H7 (cell line): Measurements from ENCODE around the gene KIAA0825. TPM values are rescaled to one million over a fixed set of nuclear protein-coding genes. Genes with fewer than 3 reads are reported as not detected.

ENCODE experiments used
- DNase-seq: peaks from one replicate; pipeline ENCODE4 v3.0.0; 2012
- H3K27me3 ChIP-seq: 2 replicates; pipeline ENCODE4 v1.6.0; 2011; ENCODE audit warnings: mild to moderate bottlenecking, low read length; ENCODE audit not compliant: control insufficient read depth, insufficient read depth
- H3K36me3 ChIP-seq: replicated peaks from 2 replicates; pipeline ENCODE4 v1.5.1; 2011; ENCODE audit warnings: low read length; ENCODE audit not compliant: control insufficient read depth, insufficient read depth
- H3K4me3 ChIP-seq: 2 replicates; pipeline ENCODE4 v1.5.1; 2011; ENCODE audit warnings: low read depth, mild to moderate bottlenecking, control low read depth, low read length, moderate library complexity; ENCODE audit not compliant: insufficient read depth
- total RNA-seq: library from RNA; depleted of rRNA; stranded (reverse); fragments of >200 nt; shearing (Covaris generic); gene quantifications from 2 replicates; pipeline ENCODE4 v1.2.3, GENCODE V29; 2014

The KIAA0825 gene
- total RNA-seq, 1 experiment from 2014 or later: 1.5 TPM

DNA sequence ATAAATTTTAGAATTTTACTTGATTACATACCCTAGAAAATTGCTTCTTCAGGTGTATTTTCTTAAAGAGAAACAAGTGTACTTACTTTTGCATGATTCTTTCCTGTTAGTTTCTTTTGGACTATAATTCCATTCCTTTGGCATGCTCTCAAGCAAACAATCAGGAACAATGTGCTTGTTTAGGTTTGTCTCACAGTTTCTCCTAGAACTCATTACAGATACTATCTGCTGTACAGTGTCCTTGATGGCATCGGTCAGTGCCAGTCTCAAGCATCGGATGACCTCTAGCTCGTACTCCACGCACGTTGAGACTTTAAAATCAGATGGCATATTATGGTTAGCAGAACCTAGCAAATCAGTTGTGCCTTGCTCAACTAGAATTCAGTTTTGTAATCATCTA lies 214.9 kb downstream of the KIAA0825 start:
- no peak overlapping the region for H3K4me3 ChIP-seq
- no peaks in the 10 kb centered on the region for H3K27me3 ChIP-seq
- no peak for DNase-seq
- no peaks in the 10 kb centered on the region for H3K36me3 ChIP-seq

DNA sequence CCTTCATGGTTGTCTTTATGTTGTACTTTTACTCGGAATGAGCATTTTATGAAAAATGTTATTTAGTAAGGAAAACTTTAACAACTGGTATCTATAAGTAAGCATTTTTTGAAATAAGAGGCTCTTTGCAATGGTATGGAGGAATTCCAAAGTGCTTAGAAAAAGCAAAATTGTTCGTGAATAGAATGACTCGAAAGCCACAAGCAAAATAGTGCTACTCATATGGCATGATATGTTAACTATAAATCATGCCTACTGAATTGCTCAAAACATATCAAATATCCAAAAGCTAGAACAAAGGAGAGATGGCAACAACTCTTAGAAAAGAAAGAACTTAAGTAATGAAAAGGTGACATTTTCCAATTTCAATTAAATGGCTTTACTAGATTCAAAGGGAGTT lies 216.3 kb downstream of the KIAA0825 start:
- Histone ChIP-seq H3K27me3 (no peaks in the 10 kb centered on the region), H3K36me3 (no peaks in the 10 kb centered on the region), H3K4me3 (no peak overlapping the region)
- no peak for DNase-seq

DNA sequence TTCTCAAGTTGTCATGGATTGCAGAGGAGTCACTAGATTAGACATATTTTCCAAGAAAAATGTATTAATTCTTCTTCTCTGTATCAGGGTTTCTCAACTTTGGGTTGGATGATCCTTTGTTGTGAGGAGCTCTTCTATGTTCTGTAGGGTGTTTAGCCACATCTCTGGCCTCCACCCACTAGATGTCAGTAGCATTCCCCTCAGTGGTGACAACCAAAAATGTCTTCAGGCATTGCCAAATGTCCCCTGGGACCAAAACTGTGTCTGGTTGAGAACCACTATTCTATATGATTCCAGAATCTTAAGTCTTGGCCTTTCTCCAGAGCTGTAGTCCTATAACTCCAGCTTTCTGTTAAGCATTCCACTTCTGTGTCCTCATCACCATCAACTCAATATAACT lies 220.9 kb downstream of the KIAA0825 start:
- no peaks in the 10 kb centered on the region for H3K36me3 ChIP-seq

DNA sequence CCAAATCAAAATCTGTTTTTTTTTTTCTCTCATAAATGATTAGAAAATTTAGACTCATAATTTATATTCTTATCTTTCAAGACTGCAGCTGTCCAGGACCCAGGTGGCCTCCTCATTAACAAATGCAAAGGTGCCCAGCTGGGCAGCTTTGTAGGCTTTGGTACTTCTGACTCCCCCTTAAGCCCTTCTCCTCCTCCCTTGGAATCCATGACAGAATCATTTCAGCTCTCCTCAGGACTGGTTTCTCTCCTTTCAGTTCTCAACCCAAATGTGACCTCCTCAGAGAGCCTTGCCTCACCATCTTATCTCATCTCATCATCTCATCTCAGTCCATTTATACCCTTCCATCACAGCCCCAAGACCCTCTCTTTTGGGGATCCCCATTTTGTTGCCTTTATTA lies 221.7 kb downstream of the KIAA0825 start:
- H3K27me3 ChIP-seq: no peaks in the 10 kb centered on the region
- H3K4me3 ChIP-seq: no peak overlapping the region
- no peak for DNase-seq
- no peaks in the 10 kb centered on the region for H3K36me3 ChIP-seq

More for the DNA sequence above, 220.9 kb downstream of the KIAA0825 start:
- Histone ChIP-seq H3K27me3 (no peaks in the 10 kb centered on the region), H3K4me3 (no peak overlapping the region)
- no peak for DNase-seq

DNA sequence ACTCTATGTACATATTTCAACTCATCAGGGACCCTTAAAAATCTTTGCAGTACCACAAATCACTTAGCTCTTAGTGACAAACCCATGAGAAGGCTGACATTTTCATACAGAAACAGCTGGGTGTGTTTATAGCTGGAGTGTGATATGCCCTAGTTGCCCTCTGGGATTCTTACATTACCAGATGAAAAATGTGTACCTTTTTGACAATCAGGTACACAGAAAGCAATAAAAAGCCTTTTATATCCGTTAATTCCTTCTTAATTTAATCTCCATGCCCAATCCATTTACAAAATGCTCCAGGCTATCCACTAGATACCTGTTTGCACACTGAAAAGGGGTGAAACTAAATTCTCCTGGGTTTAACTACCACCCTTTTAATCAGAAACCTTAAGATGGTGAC lies 222.9 kb downstream of the KIAA0825 start:
- H3K27me3 ChIP-seq: no peaks in the 10 kb centered on the region
- H3K4me3 ChIP-seq: no peak overlapping the region
- H3K36me3 ChIP-seq: no peaks in the 10 kb centered on the region
- no peak for DNase-seq

DNA sequence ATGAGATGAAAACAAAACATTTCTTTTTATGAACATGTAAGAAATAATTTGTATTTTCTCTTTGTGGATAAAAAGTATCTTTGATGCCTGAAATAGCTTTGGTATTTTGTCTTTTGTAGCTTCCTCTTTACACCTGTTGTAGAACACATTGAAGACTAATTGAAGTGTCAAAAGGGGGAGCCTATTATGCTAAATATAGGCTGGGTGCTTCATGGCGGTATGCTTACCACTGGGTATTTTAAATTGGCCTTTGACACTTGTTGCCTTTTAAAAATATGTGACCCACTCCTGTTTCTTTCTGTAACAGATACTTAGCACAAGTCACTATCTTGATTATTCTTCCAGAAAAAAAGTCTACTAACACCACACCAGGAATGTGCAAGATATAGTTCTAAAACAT lies 226.4 kb downstream of the KIAA0825 start:
- Histone ChIP-seq H3K27me3 (no peaks in the 10 kb centered on the region), H3K36me3 (no peaks in the 10 kb centered on the region), H3K4me3 (no peak overlapping the region)
- DNase-seq: no peak

DNA sequence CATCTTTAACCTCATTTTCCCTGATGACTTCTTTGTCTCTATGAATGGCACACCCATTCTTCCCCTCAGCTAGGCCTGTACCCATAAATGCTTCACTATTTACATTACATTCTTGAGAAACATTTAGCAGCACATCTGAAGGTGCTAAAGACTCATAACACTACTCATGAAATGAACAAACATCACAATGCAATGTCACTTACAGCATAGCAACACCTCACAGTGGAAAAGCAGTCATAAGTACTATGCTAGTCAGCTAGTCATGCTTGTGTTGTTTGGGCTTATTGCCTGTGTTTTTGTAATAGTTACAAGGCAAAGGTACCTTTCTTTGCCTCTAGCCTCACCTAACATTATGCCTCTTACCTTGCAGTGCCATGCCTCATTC lies 228.9 kb downstream of the KIAA0825 start:
- H3K36me3 ChIP-seq: no peaks in the 10 kb centered on the region
- DNase-seq: no peak
- no peak overlapping the region for H3K4me3 ChIP-seq
- H3K27me3 ChIP-seq: no peaks in the 10 kb centered on the region

DNA sequence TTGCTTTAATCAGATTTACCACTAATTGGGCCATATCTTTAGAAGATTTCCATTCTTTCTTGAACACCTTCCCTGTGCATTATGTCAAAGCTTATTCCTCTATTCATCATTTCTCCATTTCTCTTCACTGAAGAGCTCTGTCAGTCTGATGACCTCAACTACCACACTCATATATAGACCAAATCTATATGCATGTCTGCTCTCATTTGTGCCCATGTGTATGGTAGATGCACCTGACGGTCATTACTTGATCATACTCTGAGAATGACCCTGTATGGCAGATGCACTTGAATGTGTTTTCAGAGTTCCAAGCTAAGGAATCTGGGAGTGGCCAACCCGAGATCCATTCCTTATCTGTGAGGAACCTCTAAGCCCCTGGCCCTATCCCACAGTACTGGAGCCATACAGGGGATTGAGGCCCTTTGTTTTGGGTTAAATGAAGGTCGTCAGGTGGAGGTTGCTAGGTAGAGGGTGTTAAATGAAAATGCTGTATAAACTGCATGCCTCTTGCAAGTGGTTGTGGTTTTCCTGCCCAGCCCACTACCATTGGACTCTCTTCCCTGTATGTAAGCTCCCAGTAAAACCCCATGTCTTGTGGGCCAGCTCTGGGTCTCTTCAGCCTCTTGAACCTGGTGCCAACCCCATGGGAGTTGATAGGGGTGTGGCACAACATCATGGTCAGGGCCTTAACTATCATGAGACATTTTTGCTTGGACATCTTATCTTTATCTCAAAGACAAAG lies 229.5 kb downstream of the KIAA0825 start:
- no peak for DNase-seq

DNA sequence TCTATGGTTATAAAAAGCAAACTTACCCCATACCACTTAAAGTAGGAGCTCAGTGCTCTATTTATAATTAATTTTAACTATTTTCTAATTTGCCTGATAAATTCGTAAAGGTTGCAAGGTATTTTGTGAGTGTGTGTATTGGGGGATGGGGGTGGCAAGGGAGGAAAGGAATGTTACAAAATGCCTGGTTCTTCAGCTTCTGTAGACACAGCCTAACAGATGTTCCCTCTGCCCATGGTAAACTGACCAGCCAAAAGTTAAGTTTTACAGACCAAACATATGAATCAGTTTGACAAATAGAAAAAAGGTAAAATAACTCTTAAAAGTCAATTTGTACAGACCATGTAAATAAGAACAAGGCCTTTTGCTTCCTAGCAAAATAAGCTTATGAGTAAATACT lies 232.6 kb downstream of the KIAA0825 start:
- DNase-seq: no peak
- no peak overlapping the region for H3K4me3 ChIP-seq
- H3K36me3 ChIP-seq: no peaks in the 10 kb centered on the region
- no peaks in the 10 kb centered on the region for H3K27me3 ChIP-seq

More for the DNA sequence above, 229.5 kb downstream of the KIAA0825 start:
- Histone ChIP-seq H3K36me3 (no peaks in the 10 kb centered on the region), H3K27me3 (no peaks in the 10 kb centered on the region), H3K4me3 (no peak overlapping the region)

DNA sequence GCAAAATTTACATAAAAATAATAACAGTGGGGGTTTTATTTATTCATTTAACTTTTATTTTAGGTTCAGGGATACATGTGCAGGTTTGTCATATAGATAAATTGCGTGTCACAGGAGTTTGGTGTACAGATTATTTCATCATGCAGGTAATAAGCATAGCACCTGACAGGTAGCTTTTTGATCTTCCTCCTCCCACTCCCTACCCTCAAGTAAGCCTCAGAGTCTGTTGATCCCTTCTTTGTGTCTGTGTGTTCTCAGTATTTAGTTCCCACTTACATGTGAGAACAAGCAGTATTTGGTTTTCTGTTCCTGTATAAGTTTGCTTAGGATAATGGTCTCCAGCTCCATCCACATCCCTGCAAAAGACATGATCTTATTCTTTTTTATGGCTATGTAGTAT lies 240.3 kb downstream of the KIAA0825 start:
- Histone ChIP-seq H3K36me3 (no peaks in the 10 kb centered on the region), H3K27me3 (no peaks in the 10 kb centered on the region), H3K4me3 (no peak overlapping the region)
- DNase-seq: no peak

DNA sequence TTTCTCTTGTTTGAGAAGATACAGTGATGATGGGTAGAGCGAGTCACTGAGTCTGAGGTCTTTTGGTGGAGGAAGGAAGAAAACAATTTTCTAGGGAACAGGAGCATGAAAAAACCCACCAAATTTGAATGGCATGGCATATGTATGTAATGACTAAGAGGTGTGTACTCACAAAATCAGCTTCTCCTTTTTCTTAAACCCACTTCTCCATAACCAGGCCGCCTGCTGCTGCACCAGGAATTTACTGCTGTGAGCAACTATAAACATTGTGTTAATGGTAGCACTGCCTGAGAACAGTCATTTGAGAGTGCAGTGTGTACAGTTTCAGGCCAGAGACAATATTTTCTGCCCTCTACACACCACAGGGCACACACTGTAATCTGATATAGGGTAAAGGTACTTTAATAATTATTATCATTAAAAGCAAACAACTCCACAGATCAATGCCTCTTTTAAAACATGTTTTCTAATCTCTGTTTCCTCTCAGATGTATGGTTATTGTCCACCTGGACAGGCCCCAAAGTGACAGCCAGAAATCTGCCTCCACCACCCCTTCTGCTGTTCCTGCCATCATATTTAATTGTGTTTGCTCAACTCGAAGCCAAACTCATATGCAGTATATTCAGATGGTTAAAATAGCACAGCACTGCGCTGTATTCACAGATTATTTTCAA lies 241.6 kb downstream of the KIAA0825 start:
- Histone ChIP-seq H3K36me3 (no peaks in the 10 kb centered on the region), H3K4me3 (no peak overlapping the region), H3K27me3 (no peaks in the 10 kb centered on the region)
- DNase-seq: no peak

DNA sequence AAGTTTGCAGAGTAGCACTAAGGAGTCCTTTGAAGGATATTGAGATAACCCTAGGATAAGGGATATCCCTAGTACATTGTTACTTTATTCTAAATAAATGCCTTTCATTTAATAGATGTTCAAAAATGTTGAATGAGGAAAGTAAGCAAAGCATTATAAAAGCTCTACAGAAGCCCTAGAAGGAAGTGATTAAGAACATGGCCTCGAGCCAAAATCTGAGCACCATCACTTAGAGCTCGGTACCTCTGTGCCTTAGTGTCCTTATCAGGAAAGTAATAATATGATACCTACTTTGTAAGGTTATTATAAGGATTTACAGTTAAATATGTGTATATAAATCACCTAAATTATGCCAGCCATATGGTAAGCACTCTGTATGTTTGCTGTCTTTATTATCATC lies 242.6 kb downstream of the KIAA0825 start:
- DNase-seq: no peak
- H3K4me3 ChIP-seq: no peak overlapping the region
- H3K36me3 ChIP-seq: no peaks in the 10 kb centered on the region
- no peaks in the 10 kb centered on the region for H3K27me3 ChIP-seq

DNA sequence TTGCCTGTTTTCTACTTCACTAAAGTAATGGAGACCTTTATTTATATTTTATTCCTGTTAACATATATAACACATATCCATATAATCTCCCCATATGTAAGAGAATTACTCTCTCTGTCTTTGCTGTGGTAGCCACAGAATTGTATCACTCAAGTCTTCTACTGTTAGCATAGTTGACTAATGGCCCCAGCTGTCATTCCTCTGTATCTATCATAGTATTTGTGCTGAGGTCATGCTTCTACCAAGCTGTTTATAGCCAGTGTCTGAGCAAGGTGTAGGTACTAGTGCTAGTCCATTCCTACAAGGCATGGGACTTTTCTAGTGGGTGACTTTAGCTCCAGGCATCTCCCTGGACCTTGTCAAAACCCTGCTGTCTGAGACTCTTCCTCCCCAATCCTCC lies 244.1 kb downstream of the KIAA0825 start:
- H3K4me3 ChIP-seq: no peak overlapping the region
- DNase-seq: no peak
- no peaks in the 10 kb centered on the region for H3K27me3 ChIP-seq
- H3K36me3 ChIP-seq: no peaks in the 10 kb centered on the region

DNA sequence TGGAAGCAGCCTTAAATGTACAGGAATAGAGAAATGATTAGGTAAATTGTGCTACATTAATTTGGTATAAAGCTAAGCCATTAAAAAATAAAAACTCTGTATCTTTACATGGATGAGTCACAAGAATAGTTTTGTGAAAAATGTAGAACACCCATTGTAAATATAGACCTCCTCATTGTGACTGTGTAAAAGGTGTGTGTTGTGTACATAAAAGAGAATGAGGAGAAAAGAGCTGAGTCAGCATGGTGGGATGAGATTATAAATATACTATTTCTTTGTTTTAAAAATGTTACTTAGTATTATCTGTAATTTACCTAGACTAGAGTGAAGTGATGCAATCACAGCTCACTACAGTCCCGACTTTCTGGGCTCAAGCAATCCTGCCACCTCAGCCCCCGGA lies 250.5 kb downstream of the KIAA0825 start:
- H3K27me3 ChIP-seq: no peaks in the 10 kb centered on the region
- DNase-seq: no peak
- H3K4me3 ChIP-seq: no peak overlapping the region
- H3K36me3 ChIP-seq: no peaks in the 10 kb centered on the region

DNA sequence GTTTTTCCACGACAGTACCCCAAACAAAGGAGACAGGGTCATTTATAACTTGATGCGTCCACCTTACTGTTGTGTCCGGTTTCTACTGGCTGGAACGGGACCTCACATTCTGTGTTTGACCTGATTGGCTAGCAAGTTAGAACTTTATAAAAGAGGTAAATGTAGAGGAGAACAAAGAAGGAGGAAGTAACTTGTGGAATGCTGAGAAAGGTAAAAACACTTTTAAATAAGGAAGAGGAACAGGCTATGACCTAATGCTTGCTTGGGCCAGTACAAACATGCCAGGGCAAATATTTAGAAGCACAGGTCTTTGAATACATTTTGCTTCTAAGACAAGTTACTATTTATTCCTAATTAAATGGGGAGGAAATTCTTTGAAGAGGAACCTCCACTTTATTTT lies 251.6 kb downstream of the KIAA0825 start:
- H3K27me3 ChIP-seq: no peaks in the 10 kb centered on the region
- DNase-seq: no peak
- no peak overlapping the region for H3K4me3 ChIP-seq
- no peaks in the 10 kb centered on the region for H3K36me3 ChIP-seq
